HL-60/S4 treated with retinoic acid at 250 ng/mL for 4 days and 3 days (cell line): ENCODE measurements around the gene COL25A1.
"Not testable (repeated sequence)": the region's sequence is repeated elsewhere in the genome, so short reads cannot be mapped to it uniquely, and the experiment has no call there.

Source experiments
- in situ Hi-C: fragments of 300-500 bp; cut with MboI; formaldehyde crosslinking; loops from 2 replicates; pipeline ENCODE4 v1.7.0; 2022; ENCODE audit warnings: low sequenced_read_pairs

Gene COL25A1

GRCh38 chr4:109070677-109071076 is 231.8 kb downstream of the COL25A1 start:
- in situ Hi-C loops, result not testable (repeated sequence)

GRCh38 chr4:109067508-109068235 is 234.8 kb downstream of the COL25A1 start:
- in situ Hi-C loops, result no loop called here

DNA sequence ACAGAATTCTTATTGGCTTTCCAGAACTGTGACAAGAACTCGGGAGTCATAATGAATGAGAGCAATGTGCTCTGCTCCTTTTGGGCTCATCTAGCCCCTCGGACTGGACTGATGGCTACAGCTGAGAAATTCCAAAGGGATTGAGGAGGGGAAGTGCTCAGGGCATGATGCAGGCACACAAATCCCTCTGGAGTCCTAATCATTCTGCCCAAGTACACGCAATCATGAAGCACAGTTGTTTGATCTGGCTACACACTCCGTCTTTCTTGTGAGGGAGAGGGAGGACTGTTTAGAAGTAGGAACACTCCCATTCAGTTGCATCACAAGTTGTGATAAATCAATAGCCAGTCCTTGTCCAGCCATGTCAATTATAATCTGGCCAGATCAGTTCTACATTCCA is 237.5 kb downstream of the COL25A1 start:
- in situ Hi-C loops, result no loop called here

- in situ Hi-C loops, result no loop called here
Measured at GRCh38 chr4:109053257-109053656, 249.2 kb downstream of the COL25A1 start.

DNA sequence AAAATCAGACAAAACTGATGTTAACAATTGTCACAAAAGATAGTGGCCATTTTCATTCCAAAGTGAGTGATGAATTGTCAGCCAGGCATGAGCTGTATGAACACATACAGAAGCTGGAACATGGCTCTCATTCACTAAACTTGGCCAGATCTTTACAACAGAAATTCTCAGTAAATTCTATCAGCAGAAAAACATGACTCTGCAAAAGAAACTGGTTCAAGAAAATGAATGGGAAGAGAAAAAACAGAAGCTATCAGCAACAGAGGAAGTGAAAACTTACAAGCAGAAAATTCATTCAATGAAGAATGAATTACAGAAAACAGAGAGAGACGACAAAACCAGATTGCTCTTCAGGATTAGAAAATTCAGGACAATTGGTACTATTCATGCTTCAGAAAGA is 249.6 kb downstream of the COL25A1 start:
- in situ Hi-C loops, result no loop called here

- in situ Hi-C loops, result no loop called here
Measured at GRCh38 chr4:109051054-109051453, 251.4 kb downstream of the COL25A1 start.

- in situ Hi-C loops, result no loop called here
Measured at GRCh38 chr4:109049926-109050325, 252.5 kb downstream of the COL25A1 start.

DNA sequence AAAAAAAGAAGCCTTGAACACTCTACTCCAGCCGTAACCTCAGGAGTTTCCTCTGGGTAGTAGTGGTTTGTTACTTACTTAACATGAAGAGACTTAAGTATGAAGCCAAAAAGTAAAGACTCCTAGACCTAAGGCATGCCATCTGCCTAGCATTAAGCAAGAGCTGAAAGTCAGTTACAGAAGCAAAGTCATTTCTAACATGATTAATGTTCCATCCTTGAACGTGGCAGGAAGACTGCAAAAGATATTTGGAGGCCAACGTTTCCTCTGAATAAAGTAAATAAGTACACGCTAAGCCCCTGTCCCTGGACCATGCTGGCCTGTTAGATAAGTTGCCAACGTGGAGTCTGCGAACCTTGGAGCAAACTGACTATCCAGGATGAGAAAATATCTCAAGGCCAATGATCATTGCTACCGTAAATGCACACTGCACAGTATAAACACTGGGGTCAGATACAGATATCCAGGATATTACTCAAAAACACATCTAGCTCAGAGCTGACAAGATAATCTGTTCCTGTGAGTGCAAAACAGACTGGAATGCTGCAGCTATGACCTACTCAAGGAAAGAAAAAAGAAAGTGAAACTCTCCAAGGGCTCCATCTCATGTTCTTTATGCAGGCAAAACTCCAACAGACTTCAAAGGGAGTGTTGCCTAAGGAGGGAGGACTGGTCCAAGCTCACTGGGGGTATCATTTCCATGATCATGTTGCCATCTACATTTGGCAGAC is 255.8 kb downstream of the COL25A1 start:
- in situ Hi-C loops, result no loop called here

DNA sequence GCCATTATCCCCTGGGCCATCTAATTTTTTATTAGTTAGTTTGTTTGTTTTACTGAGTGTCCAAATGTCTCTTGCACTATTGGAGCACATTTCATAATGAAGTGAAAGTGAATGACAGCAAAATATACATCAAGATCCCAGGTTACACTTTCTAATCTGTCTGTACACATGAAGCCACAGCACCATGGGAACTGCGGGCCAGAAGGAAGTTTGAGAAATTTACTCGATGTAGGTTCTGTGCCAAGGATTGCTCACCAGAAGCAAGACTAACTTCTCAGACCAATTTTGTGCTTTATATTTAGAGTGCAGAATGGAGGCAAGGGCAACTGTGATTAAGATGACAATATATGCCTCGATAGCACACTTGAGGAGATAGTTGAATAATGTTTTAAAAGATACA is 258.0 kb downstream of the COL25A1 start:
- in situ Hi-C loops, result no loop called here

- in situ Hi-C loops, result no loop called here
Measured at GRCh38 chr4:109043286-109043685, 259.2 kb downstream of the COL25A1 start.

DNA sequence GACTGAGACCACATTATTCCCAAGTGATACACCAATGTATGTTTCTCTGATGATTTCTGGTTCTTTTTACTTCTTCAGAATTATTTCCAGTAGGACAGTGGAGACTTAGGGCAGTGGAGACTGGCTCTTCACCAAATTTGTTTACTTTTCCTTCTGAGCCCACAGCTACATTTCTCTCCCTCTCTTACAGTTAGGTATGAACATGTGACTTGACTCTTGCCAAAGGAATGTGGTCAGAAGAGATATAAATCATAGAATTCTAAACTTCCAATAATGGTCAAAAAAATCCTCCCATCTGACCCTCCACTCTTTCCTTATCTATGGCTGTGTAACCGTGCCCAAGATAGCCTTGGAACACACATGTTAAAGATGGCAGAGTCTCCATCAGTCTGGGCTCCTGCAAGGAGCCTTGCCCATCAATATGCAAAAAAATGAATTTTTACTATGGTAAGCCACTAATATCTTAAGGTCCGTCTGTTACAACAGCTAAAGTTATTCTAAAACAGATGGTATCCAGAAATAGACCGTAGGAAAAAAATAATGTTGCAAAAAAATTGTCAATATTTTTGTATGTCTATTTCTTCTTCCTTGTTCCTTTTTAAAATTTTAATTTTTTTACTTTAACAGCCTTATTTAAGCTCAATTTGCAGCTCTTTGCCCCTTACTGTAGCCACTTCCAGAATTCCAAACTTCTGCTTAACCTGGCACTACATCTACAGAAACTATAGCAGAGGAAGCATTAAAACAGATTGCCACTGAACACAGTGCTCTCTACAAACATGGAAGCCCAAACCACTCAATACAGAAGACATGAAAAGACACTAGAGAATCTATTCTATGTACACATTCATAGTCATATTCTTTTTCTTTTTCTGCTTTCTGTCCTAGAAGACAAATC is 260.7 kb downstream of the COL25A1 start:
- in situ Hi-C loops, result no loop called here

DNA sequence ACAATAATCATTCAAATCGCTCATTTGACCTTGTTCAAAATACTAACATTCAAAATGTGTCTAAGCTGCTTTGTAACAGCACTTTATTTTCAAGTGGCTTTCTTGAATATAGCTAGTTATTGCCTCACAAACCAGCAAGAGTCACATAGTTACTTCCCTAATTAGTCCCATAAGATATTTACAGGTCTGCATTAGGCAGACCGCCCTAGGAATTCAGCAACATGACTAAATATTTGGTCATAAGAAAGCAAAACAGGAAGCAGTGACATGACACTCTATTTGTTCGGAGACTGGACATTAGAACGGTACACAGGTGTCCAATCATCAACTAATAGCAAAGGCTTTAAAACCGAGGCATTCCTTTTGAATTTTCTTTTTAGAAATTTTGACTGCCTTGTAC is 262.0 kb downstream of the COL25A1 start:
- in situ Hi-C loops, result no loop called here

DNA sequence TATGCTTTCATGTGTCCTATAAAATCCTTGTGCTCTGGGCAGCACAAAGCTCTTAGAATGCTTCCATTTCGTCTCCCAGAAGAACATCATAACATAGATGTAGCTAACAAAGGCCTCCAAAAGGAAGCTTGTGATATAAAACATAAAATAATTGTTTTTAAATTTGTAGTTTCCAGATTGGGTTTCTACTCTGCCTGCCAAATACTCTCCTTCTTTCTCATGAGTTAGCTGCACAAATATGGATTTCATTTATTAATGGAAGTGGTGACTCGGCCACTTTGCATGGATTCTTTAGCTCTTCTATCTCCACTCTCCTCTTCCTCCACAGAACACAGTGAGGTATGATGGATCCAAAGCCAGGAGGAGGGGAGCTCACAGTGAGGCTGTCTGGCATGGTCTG is 265.4 kb downstream of the COL25A1 start:
- in situ Hi-C loops, result no loop called here

DNA sequence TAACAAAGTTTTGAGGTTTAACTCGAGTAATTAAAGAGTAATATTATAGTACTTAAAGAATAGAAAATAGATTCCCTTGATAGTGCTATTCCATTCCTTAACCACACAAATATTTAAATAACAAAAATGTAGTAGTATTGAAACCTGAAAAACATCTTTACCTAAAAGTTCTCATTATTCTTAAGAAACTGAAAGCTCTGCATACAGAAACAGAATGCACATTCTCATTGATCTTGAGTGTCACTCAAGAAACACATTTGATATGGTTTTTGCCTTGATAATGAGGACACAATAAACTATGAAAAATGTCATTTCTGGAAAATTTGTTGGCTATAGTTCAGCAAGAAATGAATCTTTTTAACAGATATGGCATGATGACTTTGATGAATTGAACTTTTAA is 268.5 kb downstream of the COL25A1 start:
- in situ Hi-C loops, result no loop called here

GRCh38 chr4:109032671-109033070 is 269.8 kb downstream of the COL25A1 start:
- in situ Hi-C loops, result no loop called here

GRCh38 chr4:109029987-109030386 is 272.5 kb downstream of the COL25A1 start:
- in situ Hi-C loops, result no loop called here

DNA sequence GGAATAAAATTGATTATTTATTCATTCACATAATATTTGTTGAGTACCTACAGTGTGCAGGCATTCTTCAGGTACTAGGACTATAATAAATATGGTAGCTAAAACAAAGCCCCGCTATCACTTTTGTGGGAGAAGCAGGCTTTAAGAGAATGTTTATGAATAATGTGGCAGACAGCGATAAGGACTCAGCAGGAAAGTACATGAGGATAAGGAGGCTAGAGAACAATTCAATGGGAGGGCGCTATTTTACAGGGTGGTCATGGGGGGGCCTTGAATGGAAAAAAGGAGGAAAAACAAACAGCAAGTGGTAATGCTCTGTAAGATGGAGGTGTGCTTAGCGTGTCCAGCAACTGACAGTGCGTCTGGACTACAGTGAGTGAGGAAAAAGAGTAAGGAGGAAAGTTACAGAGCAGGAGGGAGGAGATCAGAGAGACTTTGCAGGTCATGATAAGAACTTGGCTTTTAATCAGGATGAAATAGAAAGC is 275.4 kb downstream of the COL25A1 start:
- in situ Hi-C loops, result no loop called here

GRCh38 chr4:109026588-109026987 is 275.9 kb downstream of the COL25A1 start:
- in situ Hi-C loops, result no loop called here

DNA sequence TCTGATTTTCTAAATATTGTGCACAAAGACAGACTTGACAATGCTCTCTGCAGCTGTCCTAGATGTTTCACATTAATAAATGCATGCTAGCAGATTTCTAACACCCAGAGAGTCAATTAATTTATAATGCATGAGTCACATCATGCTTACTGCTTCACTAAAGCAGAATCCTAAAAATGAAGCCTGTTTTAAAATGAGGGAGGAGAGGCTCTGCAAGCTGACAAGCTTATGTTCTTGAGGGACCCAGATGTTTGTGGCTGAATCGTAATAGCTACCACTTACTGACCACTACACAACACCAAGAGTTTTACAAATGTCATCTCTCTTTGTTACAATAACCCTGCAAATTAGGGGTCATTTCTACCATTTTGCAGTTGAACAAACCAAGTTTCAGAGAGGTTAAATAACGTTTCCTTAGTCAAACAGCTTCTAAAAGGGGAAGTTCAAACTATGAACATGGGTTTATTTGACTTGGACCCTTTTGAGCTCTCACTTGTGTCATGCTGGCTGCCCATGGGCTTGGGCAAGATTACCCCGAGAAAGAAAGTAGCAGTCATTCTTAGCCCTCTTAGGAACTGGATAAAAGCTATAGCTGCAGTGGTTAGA is 276.9 kb downstream of the COL25A1 start:
- in situ Hi-C loops, result no loop called here

DNA sequence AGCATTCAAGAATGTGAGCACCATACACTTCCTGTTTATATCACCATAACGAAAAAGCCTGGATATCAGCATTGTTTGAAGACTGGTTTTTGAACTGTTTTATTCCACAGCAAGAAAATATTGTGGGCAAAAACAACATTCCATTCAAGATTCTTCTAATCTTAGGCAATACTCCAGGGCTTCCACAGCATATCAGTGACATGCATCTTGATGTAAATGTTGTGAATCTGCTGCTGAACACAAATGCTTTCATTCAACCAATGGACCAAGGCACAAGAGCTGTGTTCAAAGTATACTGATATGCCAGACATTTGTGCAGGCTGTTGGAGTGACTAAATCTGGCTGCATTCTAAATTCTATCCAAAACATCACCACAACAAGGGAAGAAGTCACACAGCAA is 279.5 kb downstream of the COL25A1 start:
- in situ Hi-C loops, result no loop called here

GRCh38 chr4:109021630-109022029 is 280.8 kb downstream of the COL25A1 start:
- in situ Hi-C loops, result not testable (repeated sequence)
